Measurements from ENCODE around the gene IRS1.

IRS1 gene

GRCh38 chr2:226726546-226726945 lies 73.1 kb downstream of the IRS1 start:
- no peak for DNase-seq (ENCODE audit: low read depth)

GRCh38 chr2:226725126-226725860 lies 74.3 kb downstream of the IRS1 start:
- DNase-seq (ENCODE audit: low read depth), result no peak

- DNase-seq (ENCODE audit: low read depth), result no peak
These were observed 78.1 kb downstream of the IRS1 start for GRCh38 chr2:226721541-226721940.

GRCh38 chr2:226720948-226721347 lies 78.7 kb downstream of the IRS1 start:
- DNase-seq (ENCODE audit: low read depth), result no peak

- DNase-seq (ENCODE audit: low read depth), result no peak
These were observed 81.9 kb downstream of the IRS1 start for GRCh38 chr2:226717719-226718118.

- DNase-seq (ENCODE audit: low read depth), result no peak
These were observed 83.5 kb downstream of the IRS1 start for GRCh38 chr2:226716126-226716525.

- no peak for DNase-seq (ENCODE audit: low read depth)
These were observed 84.2 kb downstream of the IRS1 start for GRCh38 chr2:226715347-226715990.

GRCh38 chr2:226712941-226713340 lies 86.7 kb downstream of the IRS1 start:
- DNase-seq (ENCODE audit: low read depth), result no peak

GRCh38 chr2:226711606-226712296 lies 87.9 kb downstream of the IRS1 start:
- DNase-seq (ENCODE audit: low read depth), result no peak

GRCh38 chr2:226707499-226707898 lies 92.1 kb downstream of the IRS1 start:
- no peak for DNase-seq (ENCODE audit: low read depth)

GRCh38 chr2:226705965-226706364 lies 93.7 kb downstream of the IRS1 start:
- DNase-seq (ENCODE audit: low read depth), result no peak

GRCh38 chr2:226705133-226705886 lies 94.3 kb downstream of the IRS1 start:
- DNase-seq (ENCODE audit: low read depth), result no peak

- no peak for DNase-seq (ENCODE audit: low read depth)
These were observed 96.1 kb downstream of the IRS1 start for GRCh38 chr2:226703514-226703913.

GRCh38 chr2:226702376-226702775 lies 97.2 kb downstream of the IRS1 start:
- DNase-seq (ENCODE audit: low read depth), result no peak

GRCh38 chr2:226701052-226701451 lies 98.6 kb downstream of the IRS1 start:
- DNase-seq (ENCODE audit: low read depth), result no peak

GRCh38 chr2:226699321-226699720 lies 100.3 kb downstream of the IRS1 start:
- no peak for DNase-seq (ENCODE audit: low read depth)

GRCh38 chr2:226698671-226699070 lies 100.9 kb downstream of the IRS1 start:
- no peak for DNase-seq (ENCODE audit: low read depth)

GRCh38 chr2:226694586-226695284 lies 104.9 kb downstream of the IRS1 start:
- no peak for DNase-seq (ENCODE audit: low read depth)

- DNase-seq (ENCODE audit: low read depth), result no peak
These were observed 105.5 kb downstream of the IRS1 start for GRCh38 chr2:226694149-226694548.

- no peak for DNase-seq (ENCODE audit: low read depth)
These were observed 106.1 kb downstream of the IRS1 start for GRCh38 chr2:226693521-226693920.

- DNase-seq (ENCODE audit: low read depth), result no peak
These were observed 107.0 kb downstream of the IRS1 start for GRCh38 chr2:226692521-226693126.

All from activated T-cell treated with anti-CD3 and anti-CD28 coated beads for 24 hours (primary cell).